IMR-90 (cell line): ENCODE results near the gene HSP90AB1. TPM values are rescaled to one million over a fixed set of nuclear protein-coding genes. Genes with fewer than 3 reads are reported as not detected.

Experiments
- ATAC-seq: fragments of 200-7000 bp; cut with Tn5 transposase; 2 replicates; pipeline ENCODE4 v1.9.1; 2020; ENCODE audit warnings: low read depth, mild to moderate bottlenecking, moderate library complexity
- BruUV-seq: library from RNA; stranded (reverse); fragments of 400-500 nt; replicated peaks from 2 replicates; lab custom pipeline; 2021; lab: Mats Ljungman, UMichigan
- CTCF ChIA-PET: fragments of 300-600 bp; formaldehyde crosslinking; extraction: SDS; loops from one replicate; lab custom pipeline; 2021; ENCODE audit warnings: antibody characterized with exemption; lab: Yijun Ruan, JAX
- POLR2A ChIA-PET: fragments of 300-600 bp; sonication (Branson Sonifier 250); formaldehyde crosslinking; loops from one replicate; lab custom pipeline; 2022; ENCODE audit warnings: antibody characterized with exemption; ENCODE audit not compliant: unreplicated experiment; lab: Charles Lee
- DNase-seq: peaks from one replicate; pipeline ENCODE4 v3.0.0; 2013
- H2AFZ ChIP-seq: replicated peaks from 2 replicates; pipeline ENCODE3; 2013; ENCODE audit warnings: low read length, mild to moderate bottlenecking; ENCODE audit not compliant: poor library complexity
- H2AK5ac ChIP-seq: 2 replicates; pipeline ENCODE4 v1.6.1; 2013; ENCODE audit warnings: low read depth, low read length, inconsistent platforms
- H2AK9ac ChIP-seq: replicated peaks from 2 replicates; pipeline ENCODE3; 2013; ENCODE audit warnings: mild to moderate bottlenecking, low read depth, low read length, moderate library complexity; ENCODE audit not compliant: poor library complexity
- H2BK120ac ChIP-seq: 2 replicates; pipeline ENCODE4 v1.6.1; 2013; ENCODE audit warnings: low read depth, low read length, inconsistent platforms
- H2BK15ac ChIP-seq: 3 replicates; pipeline ENCODE4 v1.6.1; 2013; ENCODE audit warnings: low read depth, low read length, inconsistent platforms
- H2BK20ac ChIP-seq: 2 replicates; pipeline ENCODE4 v1.6.1; 2013; ENCODE audit warnings: low read depth, mild to moderate bottlenecking, inconsistent platforms, low read length, moderate library complexity
- H2BK5ac ChIP-seq: 2 replicates; pipeline ENCODE4 v1.6.1; 2013; ENCODE audit warnings: mild to moderate bottlenecking, low read depth, low read length, inconsistent platforms; ENCODE audit not compliant: poor library complexity, severe bottlenecking
- H3K14ac ChIP-seq: replicated peaks from 2 replicates; pipeline ENCODE4 v1.6.1; 2013; ENCODE audit warnings: low read depth, low read length, inconsistent platforms
- H3K18ac ChIP-seq: 2 replicates; pipeline ENCODE4 v1.6.1; 2013; ENCODE audit warnings: low read depth, low read length, control low read depth
- H3K23ac ChIP-seq: 2 replicates; pipeline ENCODE4 v1.6.1; 2013; ENCODE audit warnings: low read depth, low read length, inconsistent platforms
- H3K27ac ChIP-seq: 2 replicates; pipeline ENCODE4 v1.5.1; 2013; ENCODE audit warnings: mild to moderate bottlenecking, control low read depth, low read length; ENCODE audit not compliant: insufficient read depth
- H3K27me3 ChIP-seq: 2 replicates; pipeline ENCODE4 v1.6.1; 2013; ENCODE audit warnings: low read length; ENCODE audit not compliant: control insufficient read depth, insufficient read depth
- H3K36me3 ChIP-seq: 2 replicates; pipeline ENCODE4 v1.6.1; 2013; ENCODE audit warnings: low read length, mixed read lengths; ENCODE audit not compliant: control insufficient read depth, insufficient read depth
- H3K4ac ChIP-seq: 2 replicates; pipeline ENCODE4 v1.6.1; 2013; ENCODE audit warnings: low read depth, low read length, inconsistent platforms
- H3K4me1 ChIP-seq: 2 replicates; pipeline ENCODE4 v1.6.1; 2013; ENCODE audit warnings: low read length, mixed read lengths; ENCODE audit not compliant: control insufficient read depth, insufficient read depth
- H3K4me2 ChIP-seq: 2 replicates; pipeline ENCODE4 v1.6.1; 2013; ENCODE audit warnings: low read depth, mild to moderate bottlenecking, control low read depth, low read length, moderate library complexity
- H3K4me3 ChIP-seq: 2 replicates; pipeline ENCODE4 v1.5.1; 2013; ENCODE audit warnings: low read depth, mild to moderate bottlenecking, control low read depth, low read length, moderate library complexity; ENCODE audit not compliant: insufficient read depth
- H3K56ac ChIP-seq: 2 replicates; pipeline ENCODE4 v1.6.1; 2013; ENCODE audit warnings: low read length, inconsistent platforms; ENCODE audit not compliant: insufficient read depth; ENCODE audit errors: extremely low read depth
- H3K79me1 ChIP-seq, 2 experiments: 2 replicates each; pipeline ENCODE4 v1.6.1; 2013; ENCODE audit warnings: low read length in 2 of 2, inconsistent platforms in 1 of 2, low read depth in 1 of 2
- H3K9ac ChIP-seq: 2 replicates; pipeline ENCODE4 v1.6.1; 2013; ENCODE audit warnings: low read depth, low read length, control low read depth
- H3K9me1 ChIP-seq: 2 replicates; pipeline ENCODE4 v1.6.1; 2013; ENCODE audit warnings: low read length, inconsistent platforms; ENCODE audit not compliant: insufficient read depth
- H3K9me3 ChIP-seq: 2 replicates; pipeline ENCODE4 v1.6.1; 2013; ENCODE audit warnings: low read length; ENCODE audit not compliant: control insufficient read depth, insufficient read depth
- H4K20me1 ChIP-seq: 2 replicates; pipeline ENCODE4 v1.6.1; 2013; ENCODE audit warnings: low read length, inconsistent platforms; ENCODE audit not compliant: insufficient read depth
- H4K5ac ChIP-seq: 2 replicates; pipeline ENCODE4 v1.6.1; 2013; ENCODE audit warnings: mild to moderate bottlenecking, low read depth, low read length, control low read depth
- H4K8ac ChIP-seq, 2 experiments: 2 replicates each; pipeline ENCODE4 v1.6.1; 2013; ENCODE audit warnings: low read depth in 2 of 2, low read length in 2 of 2, control low read depth in 1 of 2, inconsistent platforms in 1 of 2
- H4K91ac ChIP-seq: 2 replicates; pipeline ENCODE4 v1.6.1; 2013; ENCODE audit warnings: low read depth, low read length, inconsistent platforms; ENCODE audit not compliant: insufficient read depth
- CEBPB ChIP-seq: IDR thresholded peaks from 2 replicates; pipeline ENCODE4 v1.6.1; 2012; ENCODE audit warnings: low read depth, low read length, improper control_type of control experiment
- whole genome bisulfite sequencing, 2 experiments: methylation state at CpG; one replicate each; pipeline versions ENCODE4 v1.1.5 to v1.1.7; 2013; ENCODE audit warnings: missing lambda C conversion rate in 2 of 2; ENCODE audit not compliant: insufficient read length in 1 of 2; ENCODE audit errors: extremely low coverage in 2 of 2; 5-methylcytosine and 5-hydroxymethylcytosine counted together
- dilution Hi-C: fragments of 300-500 bp; cut with HindIII; formaldehyde crosslinking; loops from one replicate; pipeline ENCODE4 v1.14.3; 2018; ENCODE audit warnings: low sequenced_read_pairs; ENCODE audit not compliant: unreplicated experiment
- in situ Hi-C: fragments of 300-500 bp; cut with MboI; formaldehyde crosslinking; loops from 3 replicates; pipeline ENCODE4 v1.14.3; 2019; ENCODE audit warnings: low sequenced_read_pairs, inconsistent platforms, mixed read lengths
- intact Hi-C: fragments of 100-400 bp; cut with micrococcal nuclease; formaldehyde crosslinking; loops from 2 replicates; pipeline ENCODE4 v1.10.0; 2022
- polyA plus RNA-seq, 3 experiments: library from polyadenylated mRNA; depleted of rRNA; stranded (reverse); fragments of >200 nt; gene quantifications; 2 replicates each; pipeline ENCODE4 v1.2.3, GENCODE V29; 2012; ENCODE audit warnings: low replicate concordance in 1 of 3
- total RNA-seq: library from RNA; depleted of rRNA; stranded (reverse); fragments of >200 nt; gene quantifications from 2 replicates; pipeline ENCODE4 v1.2.3, GENCODE V29; 2012
- TF ChIP-seq, protein P1 (sequence below): fragments of 150-350 bp; IDR thresholded peaks from 2 replicates; pipeline ENCODE4 v1.6.1; 2016; ENCODE audit warnings: low read depth, mild to moderate bottlenecking, low read length, moderate library complexity, borderline replicate concordance

Gene HSP90AB1
- total and polyA plus RNA-seq, 2 of the 4 experiments (the other 2 are of a cell fraction): 887 to 1,307 TPM

DNA sequence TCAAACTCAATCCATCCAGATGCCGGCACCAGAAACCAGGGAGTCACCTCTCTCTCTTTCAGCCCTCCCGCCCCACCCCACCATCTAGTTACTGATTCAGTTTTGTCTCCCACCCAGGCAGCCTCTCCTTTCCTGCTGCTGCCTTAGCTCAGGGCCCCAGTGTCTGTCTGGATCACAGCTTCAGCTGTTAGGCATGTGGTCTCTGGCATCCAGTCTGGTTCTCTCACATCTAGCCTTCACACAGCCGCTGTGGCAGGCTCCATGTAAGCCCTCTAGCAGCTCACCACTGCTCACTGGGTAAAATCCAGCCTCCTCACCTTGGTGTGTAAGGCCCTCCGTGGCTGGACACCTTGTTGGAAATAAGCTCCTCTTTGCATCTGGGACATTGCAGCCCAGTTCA lies 44.9 kb downstream of the HSP90AB1 start:
- Histone ChIP-seq H3K56ac (no peak overlapping the region), H3K4me2 (no peak overlapping the region), H3K36me3 (no peaks in the 10 kb centered on the region), H2AK5ac (no peak overlapping the region), H2BK15ac (no peak overlapping the region), H4K20me1 (no peaks in the 10 kb centered on the region), H3K9me3 (no peaks in the 10 kb centered on the region), H3K14ac (no peak overlapping the region), H3K23ac (no peak overlapping the region), H4K5ac (no peak overlapping the region), H3K9ac (no peak overlapping the region), H4K91ac (no peak overlapping the region), H3K4me1 (no peaks in the 10 kb centered on the region), H2BK5ac (no peak overlapping the region), H2AK9ac (no peak overlapping the region), H3K27me3 (peaks cover 63% of the 10 kb centered on the region), H3K9me1 (no peaks in the 10 kb centered on the region; the same call in 1 of the 2 replicates), H3K79me1 (no peaks in the 10 kb centered on the region), H3K4ac (no peak overlapping the region), H3K4me3 (no peak overlapping the region), H3K27ac (no peak overlapping the region), H4K8ac (no peak overlapping the region), H3K18ac (no peak overlapping the region), H2BK20ac (no peak overlapping the region), H2AFZ (no peak overlapping the region), H2BK120ac (no peak overlapping the region)
- no TSS peak for BruUV-seq
- dilution Hi-C loops (no loop called here), in situ Hi-C loops (no loop called here), intact Hi-C loops (no loop called here)
- ATAC-seq (no peak), DNase-seq (no peak)
- TF ChIP-seq CEBPB: no peak
- TF ChIP-seq, protein P1, sequence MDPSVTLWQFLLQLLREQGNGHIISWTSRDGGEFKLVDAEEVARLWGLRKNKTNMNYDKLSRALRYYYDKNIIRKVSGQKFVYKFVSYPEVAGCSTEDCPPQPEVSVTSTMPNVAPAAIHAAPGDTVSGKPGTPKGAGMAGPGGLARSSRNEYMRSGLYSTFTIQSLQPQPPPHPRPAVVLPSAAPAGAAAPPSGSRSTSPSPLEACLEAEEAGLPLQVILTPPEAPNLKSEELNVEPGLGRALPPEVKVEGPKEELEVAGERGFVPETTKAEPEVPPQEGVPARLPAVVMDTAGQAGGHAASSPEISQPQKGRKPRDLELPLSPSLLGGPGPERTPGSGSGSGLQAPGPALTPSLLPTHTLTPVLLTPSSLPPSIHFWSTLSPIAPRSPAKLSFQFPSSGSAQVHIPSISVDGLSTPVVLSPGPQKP: no peak
- CTCF ChIA-PET: no interaction called here
- 25% methylated on average over 2 of the region's 4 CpGs; no CpG with 5 or more reads in 1 of the 2 experiments for WGBS, 2 experiments
- POLR2A ChIA-PET: interaction anchor here (0.5 kb wide), 1 partner anchor 16 kb away, joined by 3 read pairs; no protein-coding TSS in a partner anchor
